K562 (cell line): Measurements from ENCODE around the gene EXOC4. TPM values are rescaled to one million over a fixed set of nuclear protein-coding genes. Genes with fewer than 3 reads are reported as not detected.

Source experiments
- ATF3 ChIP-seq, 2 experiments: fragments of 450-650 bp in 1 of 2; sonication (generic) in 1 of 2; formaldehyde crosslinking in 1 of 2; IDR thresholded peaks in 1 of 2; conservative IDR thresholded peaks in 1 of 2; 2 replicates each; pipeline versions ENCODE4 v1.6.1 to v1.8.1; 2016 to 2023; ENCODE audit warnings: mild to moderate bottlenecking in 2 of 2, moderate library complexity in 2 of 2, inconsistent platforms in 1 of 2, missing genetic modification reagents in 1 of 2
- CBFA2T3 ChIP-seq: fragments of 450-650 bp; IDR thresholded peaks from 2 replicates; pipeline ENCODE4 v1.6.1; 2017
- CBX3 ChIP-seq, 2 experiments: IDR thresholded peaks; 1 replicate in 1 of 2; 2 replicates in 1 of 2; pipeline ENCODE4 v1.6.1; 2012; ENCODE audit warnings: inconsistent platforms in 2 of 2, low read length in 2 of 2, borderline replicate concordance in 1 of 2, control low read depth in 1 of 2
- CCNT2 ChIP-seq: IDR thresholded peaks from 2 replicates; pipeline ENCODE4 v1.6.1; 2011; ENCODE audit warnings: borderline replicate concordance, low read depth, mild to moderate bottlenecking, moderate library complexity, mixed read lengths, low read length; ENCODE audit not compliant: insufficient read length; ENCODE audit errors: extremely low read depth
- EHMT2 ChIP-seq: fragments of 450-650 bp; IDR thresholded peaks from 2 replicates; pipeline ENCODE4 v1.6.1; 2018; ENCODE audit warnings: antibody characterized with exemption
- EP400 ChIP-seq: fragments of 450-650 bp; IDR thresholded peaks from 2 replicates; pipeline ENCODE4 v1.6.1; 2017; ENCODE audit warnings: antibody characterized with exemption, mild to moderate bottlenecking, moderate library complexity
- GABPA ChIP-seq: fragments of 200-800 bp; sonication (Bioruptor generic); conservative IDR thresholded peaks from 2 replicates; pipeline ENCODE4 v1.6.1; 2016; ENCODE audit warnings: low read depth, missing genetic modification characterization, missing compliant biosample characterization
- HDAC1 ChIP-seq, 2 experiments: fragments of 450-650 bp; IDR thresholded peaks; 2 replicates each; pipeline ENCODE4 v1.6.1; 2016 to 2017; ENCODE audit warnings: inconsistent platforms in 1 of 2, mild to moderate bottlenecking in 1 of 2, moderate library complexity in 1 of 2
- HMBOX1 ChIP-seq: sonication (generic); IDR thresholded peaks from 2 replicates; pipeline ENCODE4 v1.6.1; 2016
- MTA3 ChIP-seq: fragments of 450-650 bp; formaldehyde crosslinking; IDR thresholded peaks from 2 replicates; pipeline ENCODE4 v1.6.1; 2017; ENCODE audit warnings: mild to moderate bottlenecking, borderline replicate concordance
- MYC ChIP-seq, 2 experiments: fragments of 250-450 bp in 1 of 2; sonication (Bioruptor Pico) in 1 of 2; IDR thresholded peaks; 2 replicates each; pipeline versions ENCODE4 v1.5.1 to v1.6.1; 2012 to 2021; ENCODE audit warnings: low read depth in 2 of 2, borderline replicate concordance in 1 of 2, improper control_type of control experiment in 1 of 2, low read length in 1 of 2, mild to moderate bottlenecking in 1 of 2, moderate library complexity in 1 of 2
- NFE2 ChIP-seq: IDR thresholded peaks from 2 replicates; pipeline ENCODE4 v1.6.1; 2014; ENCODE audit warnings: antibody characterized with exemption, low read depth
- POLR2AphosphoS5 ChIP-seq: IDR thresholded peaks from 2 replicates; pipeline ENCODE4 v1.6.1; 2011; ENCODE audit warnings: mild to moderate bottlenecking, low read depth, low read length, moderate library complexity; ENCODE audit not compliant: control insufficient read depth, insufficient read depth
- RAD21 ChIP-seq, 2 experiments: fragments of 250-450 bp in 1 of 2; fragments of 450-650 bp in 1 of 2; sonication (Bioruptor Pico) in 1 of 2; formaldehyde crosslinking in 1 of 2; IDR thresholded peaks in 1 of 2; conservative IDR thresholded peaks in 1 of 2; 2 replicates each; pipeline versions ENCODE4 v1.4.0 to v1.8.0; 2020 to 2022; ENCODE audit warnings: mild to moderate bottlenecking in 2 of 2, moderate library complexity in 1 of 2
- STAT5A ChIP-seq: IDR thresholded peaks from 2 replicates; pipeline ENCODE4 v1.6.1; 2012; ENCODE audit warnings: low read length, inconsistent platforms, borderline replicate concordance
- TCF3 ChIP-seq: sonication (generic); formaldehyde crosslinking; IDR thresholded peaks from 2 replicates; pipeline ENCODE4 v1.4.0; 2020; ENCODE audit warnings: mild to moderate bottlenecking, missing genetic modification reagents
- TEAD1 ChIP-seq, 2 experiments: fragments of 450-650 bp in 1 of 2; sonication (generic) in 1 of 2; formaldehyde crosslinking; IDR thresholded peaks; 2 replicates each; pipeline versions ENCODE4 v1.4.0 to v1.8.0; 2020 to 2022; ENCODE audit warnings: mild to moderate bottlenecking in 2 of 2, missing genetic modification reagents in 1 of 2
- TEAD4 ChIP-seq, 2 experiments: sonication (generic) in 1 of 2; formaldehyde crosslinking in 1 of 2; IDR thresholded peaks; 2 replicates each; pipeline versions ENCODE4 v1.6.1 to v1.8.0; 2012 to 2022; ENCODE audit warnings: borderline replicate concordance in 1 of 2, inconsistent platforms in 1 of 2, low read length in 1 of 2, mild to moderate bottlenecking in 1 of 2, missing genetic modification reagents in 1 of 2
- ZFP1 ChIP-seq: fragments of 450-650 bp; formaldehyde crosslinking; IDR thresholded peaks from 2 replicates; pipeline ENCODE4 v1.4.0; 2020; ENCODE audit warnings: mild to moderate bottlenecking, mixed read lengths
- ZNF184 ChIP-seq: sonication (generic); formaldehyde crosslinking; IDR thresholded peaks from 2 replicates; pipeline ENCODE4 v1.5.0; 2020; ENCODE audit warnings: missing genetic modification reagents
- ZNF766 ChIP-seq: fragments of 200-800 bp; sonication (Bioruptor generic); conservative IDR thresholded peaks from 2 replicates; pipeline ENCODE4 v1.6.1; 2016; ENCODE audit warnings: missing genetic modification characterization, missing compliant biosample characterization
- polyA plus RNA-seq, 8 experiments: library from polyadenylated mRNA; depleted of rRNA in 4 of 8; stranded (reverse) in 5 of 8; unstranded in 3 of 8; fragments of >200 nt; fragmentation: Nextera tagmentation in 2 of 8; fragmentation: Illumina TruSeq in 1 of 8; extraction: Ambion mirVana in 2 of 8; extraction: Trizol in 1 of 8; gene quantifications; 2 replicates each; pipeline versions ENCODE4 v1.2.1 to v1.2.3, GENCODE V29; 2011 to 2014; ENCODE audit warnings: inconsistent platforms in 1 of 8, missing spikeins in 1 of 8
- total RNA-seq, 7 experiments: library from RNA; depleted of rRNA in 6 of 7; stranded (reverse); fragments of >200 nt in 6 of 7; fragmentation: Illumina TruSeq in 2 of 7; extraction: Trizol in 2 of 7; gene quantifications; 2 replicates each; pipeline versions ENCODE4 v1.2.1 to v1.2.3, GENCODE V29; 2011 to 2021; ENCODE audit warnings: low replicate concordance in 1 of 7
- TF ChIP-seq, protein P1 (sequence below): IDR thresholded peaks from 2 replicates; pipeline ENCODE4 v1.6.1; 2012; ENCODE audit warnings: low read depth, low read length, improper control_type of control experiment, borderline replicate concordance

The EXOC4 gene
- total and polyA plus RNA-seq, 9 of the 15 experiments (the other 6 are each of a cell fraction or from before 2014, with no cell fraction given), result 18.5 to 73.1 (median 46.6) TPM

DNA sequence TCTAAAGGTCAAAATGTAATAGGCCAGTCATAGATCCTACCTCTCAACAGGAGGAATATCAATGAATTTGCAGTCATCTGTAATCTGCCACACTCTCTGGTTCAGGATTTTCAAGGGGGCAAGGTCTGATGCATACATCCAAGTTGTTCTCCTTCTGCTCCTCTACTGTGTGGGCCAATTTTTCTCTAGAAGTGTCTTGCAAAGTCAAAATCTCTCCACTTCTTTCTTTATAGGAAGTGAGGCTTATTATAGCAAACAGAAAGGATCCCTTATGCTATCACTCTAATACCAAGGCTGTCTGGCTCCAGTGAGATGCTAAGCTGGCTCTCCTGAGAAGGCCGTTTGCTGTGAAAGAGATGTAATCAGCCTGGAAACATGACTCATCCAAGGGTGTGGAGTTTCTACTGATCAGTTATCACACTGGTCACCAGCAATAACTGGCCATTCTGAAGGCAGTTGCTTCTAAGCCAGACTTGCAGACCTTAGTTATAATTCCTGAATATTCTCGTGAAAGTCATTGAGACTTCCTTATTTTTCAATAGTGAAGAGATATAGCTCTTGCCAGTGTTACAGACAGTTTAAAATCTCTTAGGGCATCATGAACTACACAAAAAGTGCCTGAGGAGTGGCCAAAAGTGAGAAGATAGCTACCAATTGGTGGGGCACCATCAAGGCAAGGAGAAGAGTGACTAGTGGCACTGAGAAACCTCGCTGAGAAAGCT, 831.0 kb downstream of the EXOC4 start (continued):
- TF ChIP-seq HDAC1 (IDR thresholded peaks at IDR 0.05), result peak in 1 of 2 experiments; percentile 73; a peak in 2 of 4 replicates
- TF ChIP-seq GABPA, result 0 out of 2 replicates have a peak, but pooled peaks have one; percentile 3
- peak; percentile 96 for TF ChIP-seq ZNF766 (CRISPR knock-in tag)
- peak; percentile 96 for TF ChIP-seq CCNT2
- TF ChIP-seq, protein P1, sequence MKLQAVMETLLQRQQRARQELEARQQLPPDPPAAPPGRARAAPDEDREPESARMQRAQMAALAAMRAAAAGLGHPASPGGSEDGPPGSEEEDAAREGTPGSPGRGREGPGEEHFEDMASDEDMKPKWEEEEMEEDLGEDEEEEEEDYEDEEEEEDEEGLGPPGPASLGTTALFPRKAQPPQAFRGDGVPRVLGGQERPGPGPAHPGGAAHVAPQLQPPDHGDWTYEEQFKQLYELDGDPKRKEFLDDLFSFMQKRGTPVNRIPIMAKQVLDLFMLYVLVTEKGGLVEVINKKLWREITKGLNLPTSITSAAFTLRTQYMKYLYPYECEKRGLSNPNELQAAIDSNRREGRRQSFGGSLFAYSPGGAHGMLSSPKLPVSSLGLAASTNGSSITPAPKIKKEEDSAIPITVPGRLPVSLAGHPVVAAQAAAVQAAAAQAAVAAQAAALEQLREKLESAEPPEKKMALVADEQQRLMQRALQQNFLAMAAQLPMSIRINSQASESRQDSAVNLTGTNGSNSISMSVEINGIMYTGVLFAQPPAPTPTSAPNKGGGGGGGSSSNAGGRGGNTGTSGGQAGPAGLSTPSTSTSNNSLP, result 0 out of 2 replicates have a peak, but pooled peaks have one; percentile 41
- TF ChIP-seq MTA3, result peak; percentile 69; the same call in 1 of the 2 replicates
- 0 out of 4 replicates have a peak, but pooled peaks have one; percentile 5 to 16 for TF ChIP-seq RAD21 (CRISPR knock-in tag; conservative IDR thresholded peaks at IDR 0.05 in 1 of 2, IDR thresholded peaks at IDR 0.05 in 1 of 2)
- no peak for TF ChIP-seq ZNF184 (CRISPR knock-in tag)
- TF ChIP-seq STAT5A, result peak; percentile 66
- TF ChIP-seq ATF3 (IDR thresholded peaks at IDR 0.05), result peak; percentile 99
- peak; percentile 59; the same call in 1 of the 2 replicates for TF ChIP-seq ATF3 (CRISPR knock-in tag; conservative IDR thresholded peaks at IDR 0.05)
- TF ChIP-seq EP400, result 0 out of 2 replicates have a peak, but pooled peaks have one; percentile 9
- peak; percentile 81 for TF ChIP-seq CBFA2T3
- peak; percentile 76 for TF ChIP-seq NFE2
- 0 out of 4 replicates have a peak, but pooled peaks of 1 of the 2 experiments have one; percentile 16 for TF ChIP-seq TEAD1 (CRISPR knock-in tag; IDR thresholded peaks at IDR 0.05)
- TF ChIP-seq CBX3 (IDR thresholded peaks at IDR 0.05; ENCODE audit: borderline replicate concordance in 1 of 2, low read length in 2 of 2), result peak in 1 of 2 experiments; percentile 43; a peak in 1 of 3 replicates
- peak; percentile 55; the same call in 1 of the 2 replicates for TF ChIP-seq EHMT2
- 0 out of 2 replicates have a peak, but pooled peaks have one; percentile 55 for TF ChIP-seq MYC (IDR thresholded peaks at IDR 0.05; ENCODE audit: low read depth, low read length)
- TF ChIP-seq MYC (CRISPR knock-in tag; IDR thresholded peaks at IDR 0.05; ENCODE audit: borderline replicate concordance, low read depth), result no peak
- TF ChIP-seq POLR2AphosphoS5, result peak; percentile 34; the same call in 1 of the 2 replicates
- peak; percentile 84 for TF ChIP-seq TEAD4 (IDR thresholded peaks at IDR 0.05; ENCODE audit: low read length)
- TF ChIP-seq TEAD4 (CRISPR knock-in tag; IDR thresholded peaks at IDR 0.05; ENCODE audit: borderline replicate concordance), result no peak
- TF ChIP-seq TCF3 (CRISPR knock-in tag), result peak; percentile 64
- TF ChIP-seq HMBOX1, result peak; percentile 99
- 0 out of 2 replicates have a peak, but pooled peaks have one; percentile 26 for TF ChIP-seq ZFP1
